Activated naive CD8-positive, alpha-beta T cell treated with anti-CD3 and anti-CD28 coated beads, Interleukin-2, amount 10 ng/mL, durations not matched to agents 7 days and 5 days (primary cell): Measurements from ENCODE around the gene SERPINE2. TPM values are rescaled to one million over a fixed set of nuclear protein-coding genes. Genes with fewer than 3 reads are reported as not detected.

Experiments
- ATAC-seq: fragments of 150-1000 bp; cut with Tn5 transposase; one replicate; pipeline ENCODE4 v1.10.0; 2021; ENCODE audit warnings: low read depth, moderate library complexity
- POLR2A ChIA-PET: fragments of 350-600 bp; sonication (Branson Sonifier 250); formaldehyde crosslinking; loops from one replicate; lab custom pipeline; 2021; ENCODE audit warnings: antibody characterized with exemption; lab: Charles Lee
- DNase-seq: peaks from one replicate; pipeline ENCODE4 v3.0.0; 2021
- H3K27ac Mint-ChIP-seq: one replicate; pipeline ENCODE4 v1.8.0; 2022; ENCODE audit warnings: mild to moderate bottlenecking, mixed read lengths
- H3K27me3 Mint-ChIP-seq: one replicate; pipeline ENCODE4 v1.8.0; 2022; ENCODE audit warnings: mild to moderate bottlenecking, moderate library complexity, mixed read lengths
- H3K36me3 Mint-ChIP-seq: one replicate; pipeline ENCODE4 v1.8.0; 2021; ENCODE audit warnings: mild to moderate bottlenecking, mixed read lengths
- H3K4me1 Mint-ChIP-seq: one replicate; pipeline ENCODE4 v1.8.0; 2021; ENCODE audit warnings: mixed read lengths
- H3K4me3 Mint-ChIP-seq: one replicate; pipeline ENCODE4 v1.8.0; 2022; ENCODE audit warnings: mild to moderate bottlenecking, moderate library complexity, mixed read lengths
- H3K9me3 Mint-ChIP-seq: one replicate; pipeline ENCODE4 v1.8.0; 2021; ENCODE audit warnings: mixed read lengths
- total RNA-seq, 2 experiments: library from RNA; stranded (reverse); gene quantifications; one replicate each; pipeline ENCODE4 v1.2.3, GENCODE V29; 2021

SERPINE2 gene
- total RNA-seq, 2 experiments from 2014 or later: 22.2 to 22.3 TPM

DNA sequence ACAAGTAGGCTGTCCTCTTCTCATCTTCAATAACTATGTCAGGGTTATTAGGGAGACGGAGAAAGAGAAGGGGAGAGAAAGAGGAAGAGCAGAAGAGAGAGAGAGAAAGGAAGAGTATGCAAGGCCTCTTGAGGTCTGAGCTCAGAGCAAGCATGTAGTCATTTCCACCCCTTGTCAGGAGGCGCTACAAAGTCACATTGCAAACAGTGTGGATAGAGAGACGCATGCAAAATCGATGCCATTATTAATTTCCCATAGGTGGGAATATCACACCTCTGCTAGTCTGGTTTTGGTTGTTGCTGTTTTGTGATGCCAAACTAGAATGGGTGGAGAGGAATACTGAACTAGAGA lies 24.2 kb upstream of the SERPINE2 start:
- Mint-ChIP-seq H3K9me3 (no peaks in the 10 kb centered on the region), H3K27ac (no peak overlapping the region), H3K4me1 (no peaks in the 10 kb centered on the region), H3K27me3 (peaks cover 6% of the 10 kb centered on the region), H3K4me3 (no peak overlapping the region), H3K36me3 (no peaks in the 10 kb centered on the region)
- no peak for DNase-seq
- POLR2A ChIA-PET: no interaction called here
- no peak for ATAC-seq

DNA sequence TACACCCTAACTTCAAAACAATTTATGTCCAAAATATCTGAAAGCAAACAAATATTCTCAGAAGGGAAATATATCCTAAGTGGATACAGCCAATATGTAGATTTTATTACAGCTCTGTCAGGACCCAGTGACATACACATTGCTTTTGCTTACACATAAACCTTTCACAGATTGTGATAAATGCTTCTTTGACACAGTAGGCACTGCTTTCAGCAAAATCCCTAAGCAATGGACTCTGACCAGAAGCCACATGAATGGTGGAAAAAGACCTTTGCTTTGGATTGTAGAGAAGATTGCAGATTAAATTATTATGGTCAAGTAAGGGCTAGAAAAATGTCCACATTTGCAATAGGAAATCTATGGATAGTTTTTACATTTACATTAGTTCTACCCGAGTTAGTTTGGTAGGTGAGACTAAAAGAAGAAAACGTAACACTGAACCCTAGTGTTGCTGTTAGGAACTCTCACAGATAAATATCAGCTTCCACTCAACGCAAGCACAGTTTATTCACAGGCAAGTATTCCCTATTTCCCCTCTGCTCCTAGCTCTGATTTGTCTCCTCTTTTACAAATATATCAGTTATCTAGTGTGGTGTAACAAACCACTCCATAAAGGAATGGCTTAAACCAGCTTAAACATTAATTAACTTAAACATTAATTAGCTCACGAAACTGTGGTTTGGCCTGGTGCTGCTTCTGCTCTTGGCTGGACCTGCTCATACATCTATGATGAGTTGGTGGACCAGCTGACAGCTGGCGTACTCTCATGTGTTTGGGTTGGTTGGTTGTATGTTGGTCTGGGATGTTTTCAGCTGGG lies 23.6 kb upstream of the SERPINE2 start:
- no peak overlapping the region for H3K4me3 Mint-ChIP-seq
- H3K4me1 Mint-ChIP-seq: no peaks in the 10 kb centered on the region
- DNase-seq (no peak), ATAC-seq (no peak)
- POLR2A ChIA-PET: no interaction called here
- no peaks in the 10 kb centered on the region for H3K36me3 Mint-ChIP-seq
- H3K27me3 Mint-ChIP-seq: peaks cover 6% of the 10 kb centered on the region
- no peak overlapping the region for H3K27ac Mint-ChIP-seq
- H3K9me3 Mint-ChIP-seq: no peaks in the 10 kb centered on the region

DNA sequence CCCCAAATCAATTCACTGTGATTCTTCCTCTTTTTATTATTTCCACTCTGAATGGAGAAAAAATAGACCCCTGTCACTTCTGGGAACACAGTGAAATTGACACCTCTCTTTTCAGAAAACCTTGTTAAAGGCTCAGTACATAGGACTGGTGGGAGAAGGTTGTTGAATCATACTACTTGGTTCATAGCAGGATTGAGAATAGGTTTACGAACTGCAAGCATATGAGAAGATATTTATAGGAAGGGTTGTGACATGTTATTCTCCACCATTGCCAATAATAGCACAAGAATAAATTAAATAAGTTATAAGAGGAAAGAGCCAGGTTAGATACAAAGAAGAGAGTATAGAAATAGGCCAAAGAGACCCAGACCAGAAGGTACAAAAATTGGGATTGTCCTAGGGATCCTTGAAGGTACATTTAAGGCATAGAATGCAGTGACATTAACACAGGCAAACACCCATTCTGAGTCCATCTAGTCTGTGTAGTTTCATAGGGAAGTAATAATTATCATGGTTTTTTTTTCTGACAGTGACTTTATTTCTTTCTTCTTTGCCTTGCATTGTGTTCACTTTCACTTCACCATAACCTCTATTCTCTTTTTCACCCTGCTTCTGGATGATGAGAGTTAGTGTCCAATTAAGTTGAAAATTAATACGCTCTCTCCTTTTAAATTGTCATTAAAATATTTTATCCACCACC lies 21.8 kb upstream of the SERPINE2 start:
- POLR2A ChIA-PET: no interaction called here
- H3K4me3 Mint-ChIP-seq: no peak overlapping the region
- H3K27me3 Mint-ChIP-seq: peaks cover 2% of the 10 kb centered on the region
- no peak for ATAC-seq
- no peaks in the 10 kb centered on the region for H3K4me1 Mint-ChIP-seq
- no peak overlapping the region for H3K27ac Mint-ChIP-seq
- DNase-seq: no peak
- H3K9me3 Mint-ChIP-seq: no peaks in the 10 kb centered on the region
- H3K36me3 Mint-ChIP-seq: no peaks in the 10 kb centered on the region

DNA sequence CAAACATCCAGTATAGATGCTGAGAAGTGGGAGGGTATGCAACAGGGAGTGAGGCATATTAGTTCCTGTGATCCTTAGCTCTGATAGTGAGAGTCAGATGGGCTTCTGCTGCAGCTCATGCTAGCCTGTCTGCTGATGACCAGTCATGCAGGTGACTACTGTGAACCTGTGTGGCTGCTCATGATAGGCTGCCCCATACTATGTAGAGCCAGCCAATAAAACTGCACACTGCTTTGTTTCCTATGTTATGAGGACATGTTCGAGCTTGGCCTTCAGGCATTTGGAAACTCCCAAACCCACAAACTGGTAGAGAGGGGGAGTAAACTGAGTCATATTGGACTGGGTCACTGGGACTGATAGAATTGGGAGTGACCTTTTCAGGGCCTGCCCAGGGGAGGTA lies 20.1 kb upstream of the SERPINE2 start:
- H3K9me3 Mint-ChIP-seq: no peaks in the 10 kb centered on the region
- H3K4me3 Mint-ChIP-seq: no peak overlapping the region
- H3K4me1 Mint-ChIP-seq: no peaks in the 10 kb centered on the region
- H3K27me3 Mint-ChIP-seq: peaks cover 2% of the 10 kb centered on the region
- DNase-seq (no peak), ATAC-seq (no peak)
- no peaks in the 10 kb centered on the region for H3K36me3 Mint-ChIP-seq
- H3K27ac Mint-ChIP-seq: no peak overlapping the region
- POLR2A ChIA-PET: no interaction called here

DNA sequence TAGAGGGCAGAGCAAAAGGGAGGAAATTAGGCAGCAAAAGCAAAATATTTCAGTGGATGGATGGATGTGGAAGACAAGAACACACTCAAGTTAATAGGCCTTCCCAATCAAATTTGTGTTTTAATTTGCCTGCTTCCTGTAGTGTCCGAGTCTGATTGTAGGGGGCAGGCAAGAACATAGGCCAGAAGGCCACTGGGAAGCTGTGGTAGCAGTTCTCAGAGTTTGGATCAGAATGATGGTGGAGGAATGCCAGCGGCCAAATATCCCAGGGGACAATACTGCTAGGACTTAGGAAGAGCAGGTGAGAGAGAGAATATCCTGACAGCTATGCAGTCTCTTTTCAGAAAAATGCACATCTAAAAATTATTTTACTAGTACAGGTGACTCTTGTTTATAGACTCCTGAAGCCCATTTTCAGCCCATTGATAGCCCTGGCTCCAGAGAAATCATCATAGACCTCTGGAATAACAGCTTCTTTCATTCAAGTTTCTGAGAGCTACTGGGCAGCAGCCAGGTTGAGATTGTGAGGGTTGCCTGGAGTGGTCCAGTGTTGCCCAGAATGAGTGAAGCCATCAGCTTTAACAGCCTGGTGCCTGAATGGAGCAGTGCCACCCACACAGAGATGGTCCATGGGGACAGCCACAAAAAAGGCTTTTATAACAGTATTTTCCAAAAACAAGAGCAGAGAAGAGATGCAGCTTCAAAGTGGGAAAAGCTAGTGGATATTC lies 19.1 kb upstream of the SERPINE2 start:
- Mint-ChIP-seq H3K4me3 (no peak overlapping the region), H3K36me3 (no peaks in the 10 kb centered on the region), H3K4me1 (peaks cover 1% of the 10 kb centered on the region), H3K27me3 (peaks cover 5% of the 10 kb centered on the region), H3K9me3 (no peaks in the 10 kb centered on the region), H3K27ac (no peak overlapping the region)
- DNase-seq (no peak), ATAC-seq (no peak)
- POLR2A ChIA-PET: no interaction called here

DNA sequence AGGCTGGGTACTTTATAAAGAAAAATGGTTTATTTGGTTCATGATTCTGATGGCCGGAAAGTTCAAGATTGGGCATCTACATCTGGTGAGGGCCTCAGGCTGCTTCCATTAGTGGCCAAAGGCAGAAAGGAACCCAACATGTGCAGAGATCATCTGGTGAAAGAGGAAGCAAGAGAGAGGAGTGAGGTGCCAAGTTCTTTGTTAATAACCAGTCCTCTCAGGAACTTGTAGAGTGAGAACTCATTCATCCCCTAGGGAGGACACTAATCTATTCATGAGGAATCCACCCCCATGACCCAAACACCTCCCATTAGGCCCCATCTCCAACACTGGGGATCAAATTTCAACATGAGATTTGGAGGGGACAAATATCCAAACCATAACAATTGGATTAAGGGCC lies 17.8 kb upstream of the SERPINE2 start:
- Mint-ChIP-seq H3K36me3 (no peaks in the 10 kb centered on the region), H3K4me1 (peaks cover 1% of the 10 kb centered on the region), H3K9me3 (no peaks in the 10 kb centered on the region), H3K27ac (no peak overlapping the region), H3K4me3 (no peak overlapping the region), H3K27me3 (peaks cover 5% of the 10 kb centered on the region)
- POLR2A ChIA-PET: no interaction called here
- DNase-seq: no peak
- no peak for ATAC-seq

DNA sequence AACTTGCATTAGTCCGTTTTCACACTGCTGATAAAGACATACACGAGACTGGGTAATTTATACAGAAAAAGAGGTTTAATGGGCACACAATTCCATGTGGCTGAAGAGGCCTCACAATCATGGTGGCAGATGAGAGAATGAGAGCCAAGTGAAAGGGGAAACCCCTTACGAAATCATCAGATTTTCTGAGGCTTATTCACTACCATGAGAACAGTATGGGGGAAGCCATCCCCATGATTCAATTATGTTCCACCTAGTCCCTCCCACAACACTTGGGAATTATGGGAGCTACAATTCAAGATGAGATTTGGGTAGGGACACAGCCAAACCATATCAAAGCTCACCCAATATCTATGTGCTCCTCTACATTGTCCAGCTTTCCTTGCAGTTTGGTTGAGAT lies 16.0 kb upstream of the SERPINE2 start:
- no peaks in the 10 kb centered on the region for H3K9me3 Mint-ChIP-seq
- ATAC-seq (no peak), DNase-seq (no peak)
- H3K36me3 Mint-ChIP-seq: no peaks in the 10 kb centered on the region
- POLR2A ChIA-PET: no interaction called here
- no peak overlapping the region for H3K27ac Mint-ChIP-seq
- H3K27me3 Mint-ChIP-seq: peaks cover 16% of the 10 kb centered on the region
- H3K4me3 Mint-ChIP-seq: no peak overlapping the region
- peaks cover 1% of the 10 kb centered on the region for H3K4me1 Mint-ChIP-seq

DNA sequence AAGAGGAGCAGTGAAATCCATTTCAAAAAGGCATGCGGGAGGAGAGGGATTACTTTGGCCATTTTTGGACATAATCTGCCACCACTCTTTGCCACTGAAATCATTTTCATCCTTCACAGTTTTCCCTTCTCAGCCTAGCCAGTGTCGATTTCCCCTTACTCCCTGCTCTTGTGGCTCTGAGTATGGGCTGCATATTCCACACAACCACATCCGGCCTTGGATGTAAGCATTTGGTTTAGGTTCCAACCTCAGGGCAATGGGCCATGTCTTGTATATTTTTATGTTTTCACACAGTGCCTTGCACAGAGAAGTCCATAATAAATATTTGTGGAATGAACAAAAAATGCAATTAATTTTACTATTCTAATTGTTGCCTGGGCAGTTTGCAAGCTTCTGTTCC lies 7.7 kb upstream of the SERPINE2 start:
- Mint-ChIP-seq H3K4me3 (no peak overlapping the region), H3K27ac (no peak overlapping the region), H3K27me3 (peaks cover 54% of the 10 kb centered on the region), H3K36me3 (no peaks in the 10 kb centered on the region), H3K4me1 (no peaks in the 10 kb centered on the region), H3K9me3 (no peaks in the 10 kb centered on the region)
- POLR2A ChIA-PET: no interaction called here
- DNase-seq (no peak), ATAC-seq (no peak)

DNA sequence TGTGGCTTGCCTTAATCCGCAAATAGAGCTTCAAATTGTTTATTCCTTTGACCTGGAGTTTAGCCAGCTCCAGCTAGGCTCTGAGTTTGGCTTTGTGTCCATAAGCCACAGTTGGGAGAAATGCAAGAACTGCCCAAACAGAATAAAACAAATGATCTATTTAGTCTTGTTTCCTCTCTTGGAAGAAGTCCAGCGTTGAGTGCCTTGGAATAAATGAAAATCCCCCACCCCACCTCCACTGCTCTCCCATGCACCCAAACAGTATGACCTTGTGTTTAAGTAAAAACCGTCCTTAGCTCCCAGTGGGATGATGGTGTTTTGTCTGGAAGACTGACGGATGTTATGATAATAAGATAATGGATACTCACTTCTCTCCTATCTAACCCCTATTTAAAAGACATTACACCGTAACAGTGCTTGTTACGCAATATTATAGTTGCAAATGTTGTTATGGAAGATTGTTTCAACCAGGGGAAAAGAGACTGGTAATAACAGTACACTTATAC lies 3.2 kb upstream of the SERPINE2 start:
- ATAC-seq (no peak), DNase-seq (no peak)
- no peaks in the 10 kb centered on the region for H3K36me3 Mint-ChIP-seq
- H3K27me3 Mint-ChIP-seq: peaks cover 54% of the 10 kb centered on the region
- no peak overlapping the region for H3K27ac Mint-ChIP-seq
- peaks cover 10% of the 10 kb centered on the region for H3K4me1 Mint-ChIP-seq
- H3K9me3 Mint-ChIP-seq: no peaks in the 10 kb centered on the region
- no peak overlapping the region for H3K4me3 Mint-ChIP-seq
- POLR2A ChIA-PET: no interaction called here

DNA sequence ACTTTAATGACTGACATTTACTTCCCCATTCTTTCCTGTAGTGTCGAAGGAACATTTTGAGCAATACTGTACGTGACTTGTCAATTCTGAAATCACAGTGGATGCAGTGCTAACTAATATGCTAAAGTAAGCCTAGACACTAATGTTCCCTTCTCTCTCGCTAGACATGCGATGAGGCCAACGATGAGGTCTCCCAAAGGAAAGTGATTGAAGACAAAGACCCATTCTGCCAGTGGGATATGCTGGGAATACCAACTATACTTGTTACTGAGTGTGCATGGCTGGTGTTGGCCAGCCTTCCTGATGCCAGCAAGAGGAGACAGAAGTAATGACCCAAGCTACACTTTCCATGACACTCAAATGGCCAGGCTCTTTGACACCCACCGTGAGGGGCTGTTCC lies 2.5 kb upstream of the SERPINE2 start:
- H3K27ac Mint-ChIP-seq: no peak overlapping the region
- no peaks in the 10 kb centered on the region for H3K9me3 Mint-ChIP-seq
- peaks cover 17% of the 10 kb centered on the region for H3K4me1 Mint-ChIP-seq
- peaks cover 53% of the 10 kb centered on the region for H3K27me3 Mint-ChIP-seq
- peaks cover 1% of the 10 kb centered on the region for H3K36me3 Mint-ChIP-seq
- no peak overlapping the region for H3K4me3 Mint-ChIP-seq
- POLR2A ChIA-PET: no interaction called here
- DNase-seq (no peak), ATAC-seq (no peak)

DNA sequence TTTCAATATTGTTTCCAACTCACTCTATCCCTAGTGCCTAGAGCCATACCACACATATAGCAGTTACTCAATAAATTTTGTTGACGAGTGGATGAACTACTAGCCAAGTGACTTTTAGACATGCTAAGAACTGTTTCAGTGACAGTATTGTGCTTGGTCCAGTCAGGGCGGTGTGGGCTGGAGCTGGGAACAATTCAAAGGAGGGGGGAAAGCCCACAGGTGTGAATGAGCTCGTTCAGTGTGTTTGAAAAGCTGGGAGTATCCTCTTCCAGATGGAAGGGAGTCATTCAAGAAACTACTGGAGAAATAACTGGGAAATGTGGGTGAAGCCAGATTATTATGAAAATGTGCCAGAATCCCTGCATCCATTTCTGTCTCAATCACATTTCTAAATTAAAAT lies 1.7 kb upstream of the SERPINE2 start:
- Mint-ChIP-seq H3K4me1 (peaks cover 18% of the 10 kb centered on the region), H3K27ac (no peak overlapping the region), H3K36me3 (peaks cover 2% of the 10 kb centered on the region), H3K4me3 (peak overlapping the region; percentile 4), H3K27me3 (peaks cover 53% of the 10 kb centered on the region), H3K9me3 (no peaks in the 10 kb centered on the region)
- POLR2A ChIA-PET: no interaction called here
- DNase-seq (no peak), ATAC-seq (no peak)

DNA sequence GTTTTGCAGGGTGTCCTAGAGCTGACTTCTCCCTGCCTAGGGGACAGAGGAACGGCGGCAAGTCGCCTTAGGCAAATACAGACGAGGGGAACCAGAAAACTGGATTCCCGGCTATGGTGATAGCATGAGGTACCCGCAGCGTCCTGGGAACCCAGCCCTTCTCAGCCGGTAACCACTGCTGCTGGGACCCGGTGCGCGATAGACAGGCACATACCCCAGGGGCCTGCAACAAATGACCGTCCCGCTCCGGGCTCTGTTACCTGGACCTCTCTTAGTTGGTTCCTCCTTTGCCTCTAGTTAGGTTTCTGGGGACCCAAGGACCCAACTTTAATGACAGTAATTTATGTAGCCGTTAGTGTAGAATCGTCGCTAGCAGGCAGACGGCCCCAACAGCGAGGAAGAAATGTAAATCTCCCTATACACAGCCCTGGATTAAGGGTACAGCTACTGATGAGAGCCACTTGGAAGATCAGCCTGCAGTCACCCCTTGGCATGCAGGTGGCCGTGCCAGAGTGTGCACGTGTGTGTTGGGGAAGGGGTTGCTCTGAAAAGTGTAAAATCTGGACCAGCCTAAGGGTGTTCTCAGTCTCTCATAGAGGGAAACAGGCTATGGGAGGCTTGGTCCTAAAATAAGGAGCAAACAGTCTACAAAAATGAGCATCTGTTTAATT lies 819 bp upstream of the SERPINE2 start:
- Mint-ChIP-seq H3K4me1 (peaks cover 18% of the 10 kb centered on the region), H3K27me3 (peaks cover 50% of the 10 kb centered on the region), H3K27ac (no peak overlapping the region), H3K4me3 (peak overlapping the region; percentile 76), H3K36me3 (peaks cover 2% of the 10 kb centered on the region), H3K9me3 (no peaks in the 10 kb centered on the region)
- DNase-seq (no peak), ATAC-seq (peak; percentile 8)
- POLR2A ChIA-PET: interaction anchor here (0.9 to 1.6 kb wide), 4 partner anchors 13 to 78 kb away, joined by 3 to 9 read pairs (median 4); no protein-coding TSS in a partner anchor

DNA sequence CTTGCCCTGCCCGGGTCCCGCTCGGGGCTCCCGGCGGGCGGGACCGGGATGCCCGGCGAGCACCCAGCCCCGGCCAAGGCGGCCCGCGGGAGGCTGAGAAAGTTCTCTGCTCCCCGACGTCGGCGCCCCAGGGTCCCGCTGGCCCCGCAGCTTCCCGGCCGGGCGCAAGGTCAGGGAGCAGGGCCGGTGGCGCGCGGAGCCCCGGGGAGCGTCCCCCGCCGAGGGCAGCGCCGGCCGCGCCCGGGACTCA lies 331 bp downstream of the SERPINE2 start:
- H3K27me3 Mint-ChIP-seq: peaks cover 42% of the 10 kb centered on the region
- peaks cover 23% of the 10 kb centered on the region for H3K4me1 Mint-ChIP-seq
- H3K36me3 Mint-ChIP-seq: peaks cover 4% of the 10 kb centered on the region
- H3K27ac Mint-ChIP-seq: no peak overlapping the region
- no peak overlapping the region for H3K4me3 Mint-ChIP-seq
- POLR2A ChIA-PET: interaction anchor here (1.3 to 1.6 kb wide), 3 partner anchors 12 to 77 kb away, joined by 4 to 9 read pairs (median 5); no protein-coding TSS in a partner anchor
- ATAC-seq: peak; percentile 41
- H3K9me3 Mint-ChIP-seq: no peaks in the 10 kb centered on the region
- peak; percentile 72 for DNase-seq
